ENCODE measurements around the gene NCK2.
"Not testable (repeated sequence)": the region's sequence is repeated elsewhere in the genome, so short reads cannot be mapped to it uniquely, and the experiment has no call there.

NCK2 gene

GRCh38 chr2:105756435-105756834 lies 11.7 kb downstream of the NCK2 start:
- Histone ChIP-seq H2BK120ac (ENCODE audit: low read depth, low read length) (no peak overlapping the region), H3K79me1 (replicated peaks; ENCODE audit: low read length, poor library complexity, severe bottlenecking) (peaks cover 40% of the 10 kb centered on the region), H2BK12ac (ENCODE audit: low read length in 2 of 2) (no peak overlapping the region), H2AFZ (ENCODE audit: low read depth, low read length) (no peak overlapping the region), H3K14ac (ENCODE audit: low read length in 2 of 2) (no peak overlapping the region), H2AK5ac (ENCODE audit: low read length, severe bottlenecking) (no peak overlapping the region), H3K4me3 (ENCODE audit: insufficient read depth in 1 of 2, low read depth in 1 of 2, low read length in 2 of 2) (no peak overlapping the region), H3K9ac (ENCODE audit: low read length) (no peak overlapping the region), H3K4me1 (ENCODE audit: control insufficient read depth, insufficient read depth, low read depth, low read length) (peaks cover 6% of the 10 kb centered on the region), H4K8ac (ENCODE audit: low read length) (no peak overlapping the region), H2BK5ac (ENCODE audit: low read depth, low read length, poor library complexity, severe bottlenecking) (no peak overlapping the region), H3K9me3 (ENCODE audit: control insufficient read depth, low read length) (no peaks in the 10 kb centered on the region), H3K27me3 (ENCODE audit: control insufficient read depth in 1 of 2, insufficient read depth in 1 of 2, low read length in 2 of 2) (no peaks in the 10 kb centered on the region), H3K27ac (ENCODE audit: low read length, poor library complexity, severe bottlenecking) (no peak overlapping the region), H3K23ac (ENCODE audit: low read length in 2 of 2) (no peak overlapping the region), H4K91ac (ENCODE audit: low read length) (no peak overlapping the region), H3K18ac (ENCODE audit: low read depth in 1 of 2, low read length in 2 of 2) (no peak overlapping the region), H3K36me3 (ENCODE audit: control insufficient read depth in 1 of 2, insufficient read depth in 2 of 2, low read depth in 1 of 2, low read length in 2 of 2) (peaks cover 0 to 4% of the 10 kb centered on the region in 2 experiments), H3K4ac (ENCODE audit: low read depth in 1 of 2, low read length in 2 of 2) (no peak overlapping the region), H2BK15ac (ENCODE audit: low read depth, poor library complexity, severe bottlenecking) (no peak overlapping the region), H3K4me2 (ENCODE audit: low read length, poor library complexity, severe bottlenecking) (no peak overlapping the region)
- DNase-seq = no peak
- WGBS = 99% methylated on average over 4 of the region's 4 CpGs

GRCh38 chr2:105756865-105757264 lies 12.2 kb downstream of the NCK2 start:
- H3K27me3 ChIP-seq (ENCODE audit: control insufficient read depth in 1 of 2, insufficient read depth in 1 of 2, low read length in 2 of 2); H3K4me3 ChIP-seq (ENCODE audit: insufficient read depth in 1 of 2, low read depth in 1 of 2, low read length in 2 of 2); H2BK5ac ChIP-seq (ENCODE audit: low read depth, low read length, poor library complexity, severe bottlenecking); H3K14ac ChIP-seq (ENCODE audit: low read length in 2 of 2); H2AK5ac ChIP-seq (ENCODE audit: low read length, severe bottlenecking); H2BK120ac ChIP-seq (ENCODE audit: low read depth, low read length); H2BK15ac ChIP-seq (ENCODE audit: low read depth, poor library complexity, severe bottlenecking); H3K18ac ChIP-seq (ENCODE audit: low read depth in 1 of 2, low read length in 2 of 2); H3K9me3 ChIP-seq (ENCODE audit: control insufficient read depth, low read length); H3K23ac ChIP-seq (ENCODE audit: low read length in 2 of 2); H2AFZ ChIP-seq (ENCODE audit: low read depth, low read length); H3K4me1 ChIP-seq (ENCODE audit: control insufficient read depth, insufficient read depth, low read depth, low read length); H4K91ac ChIP-seq (ENCODE audit: low read length); H4K8ac ChIP-seq (ENCODE audit: low read length); H3K9ac ChIP-seq (ENCODE audit: low read length); H3K4me2 ChIP-seq (ENCODE audit: low read length, poor library complexity, severe bottlenecking); DNase-seq; H3K36me3 ChIP-seq (ENCODE audit: control insufficient read depth in 1 of 2, insufficient read depth in 2 of 2, low read depth in 1 of 2, low read length in 2 of 2); H3K4ac ChIP-seq (ENCODE audit: low read depth in 1 of 2, low read length in 2 of 2); H2BK12ac ChIP-seq (ENCODE audit: low read length in 2 of 2); H3K27ac ChIP-seq (ENCODE audit: low read length, poor library complexity, severe bottlenecking): not testable (repeated sequence)
- WGBS = 95% methylated on average over 6 of the region's 10 CpGs
- peaks cover 37% of the 10 kb centered on the region for H3K79me1 ChIP-seq (replicated peaks; ENCODE audit: low read length, poor library complexity, severe bottlenecking)

GRCh38 chr2:105757433-105757832 lies 12.7 kb downstream of the NCK2 start:
- Histone ChIP-seq H2BK12ac (ENCODE audit: low read length in 2 of 2) (no peak overlapping the region), H3K36me3 (ENCODE audit: control insufficient read depth in 1 of 2, insufficient read depth in 2 of 2, low read depth in 1 of 2, low read length in 2 of 2) (peaks cover 0 to 4% of the 10 kb centered on the region in 2 experiments), H2BK5ac (ENCODE audit: low read depth, low read length, poor library complexity, severe bottlenecking) (no peak overlapping the region), H3K4me2 (ENCODE audit: low read length, poor library complexity, severe bottlenecking) (no peak overlapping the region), H2BK15ac (ENCODE audit: low read depth, poor library complexity, severe bottlenecking) (no peak overlapping the region), H3K23ac (ENCODE audit: low read length in 2 of 2) (no peak overlapping the region), H2BK120ac (ENCODE audit: low read depth, low read length) (no peak overlapping the region), H3K18ac (ENCODE audit: low read depth in 1 of 2, low read length in 2 of 2) (no peak overlapping the region), H3K4me3 (ENCODE audit: insufficient read depth in 1 of 2, low read depth in 1 of 2, low read length in 2 of 2) (no peak overlapping the region), H3K14ac (ENCODE audit: low read length in 2 of 2) (no peak overlapping the region), H3K27ac (ENCODE audit: low read length, poor library complexity, severe bottlenecking) (no peak overlapping the region), H3K9me3 (ENCODE audit: control insufficient read depth, low read length) (no peaks in the 10 kb centered on the region), H3K27me3 (ENCODE audit: control insufficient read depth in 1 of 2, insufficient read depth in 1 of 2, low read length in 2 of 2) (no peaks in the 10 kb centered on the region), H2AK5ac (ENCODE audit: low read length, severe bottlenecking) (no peak overlapping the region), H3K4ac (ENCODE audit: low read depth in 1 of 2, low read length in 2 of 2) (no peak overlapping the region), H3K9ac (ENCODE audit: low read length) (no peak overlapping the region), H2AFZ (ENCODE audit: low read depth, low read length) (no peak overlapping the region), H4K8ac (ENCODE audit: low read length) (no peak overlapping the region), H4K91ac (ENCODE audit: low read length) (peak overlapping the region; percentile 66), H3K79me1 (replicated peaks; ENCODE audit: low read length, poor library complexity, severe bottlenecking) (peaks cover 37% of the 10 kb centered on the region), H3K4me1 (ENCODE audit: control insufficient read depth, insufficient read depth, low read depth, low read length) (peaks cover 11% of the 10 kb centered on the region)
- no peak for DNase-seq
- 100% methylated on average over 4 of the region's 4 CpGs for WGBS

DNA sequence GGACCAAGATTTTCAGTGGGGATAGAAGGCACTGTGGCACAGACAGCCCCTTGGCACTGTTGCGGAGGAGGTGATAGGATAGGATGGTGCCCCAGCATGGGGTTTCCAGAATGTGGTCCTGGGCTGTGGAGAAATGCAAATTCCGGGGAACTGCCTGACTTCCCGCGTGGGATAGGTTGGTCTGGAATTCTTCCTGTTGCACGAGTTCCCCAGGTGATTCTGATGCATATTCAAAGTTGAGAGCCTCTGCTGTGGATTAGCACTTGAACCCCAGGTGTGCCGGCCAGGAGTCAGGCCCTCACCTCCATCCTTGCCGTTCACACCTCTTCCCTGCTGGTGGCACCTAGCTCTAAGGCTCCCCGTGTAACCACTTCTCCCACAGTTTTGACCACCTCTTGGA lies 15.5 kb downstream of the NCK2 start:
- Histone ChIP-seq H3K4me3 (ENCODE audit: insufficient read depth in 1 of 2, low read depth in 1 of 2, low read length in 2 of 2) (no peak overlapping the region), H2BK15ac (ENCODE audit: low read depth, poor library complexity, severe bottlenecking) (no peak overlapping the region), H3K36me3 (ENCODE audit: control insufficient read depth in 1 of 2, insufficient read depth in 2 of 2, low read depth in 1 of 2, low read length in 2 of 2) (peaks cover 0 to 2% of the 10 kb centered on the region in 2 experiments), H3K23ac (ENCODE audit: low read length in 2 of 2) (no peak overlapping the region), H3K27ac (ENCODE audit: low read length, poor library complexity, severe bottlenecking) (no peak overlapping the region), H2BK120ac (ENCODE audit: low read depth, low read length) (no peak overlapping the region), H2BK5ac (ENCODE audit: low read depth, low read length, poor library complexity, severe bottlenecking) (no peak overlapping the region), H3K27me3 (ENCODE audit: control insufficient read depth in 1 of 2, insufficient read depth in 1 of 2, low read length in 2 of 2) (no peaks in the 10 kb centered on the region), H4K8ac (ENCODE audit: low read length) (no peak overlapping the region), H3K9ac (ENCODE audit: low read length) (no peak overlapping the region), H3K4ac (ENCODE audit: low read depth in 1 of 2, low read length in 2 of 2) (no peak overlapping the region), H3K9me3 (ENCODE audit: control insufficient read depth, low read length) (no peaks in the 10 kb centered on the region), H2AK5ac (ENCODE audit: low read length, severe bottlenecking) (no peak overlapping the region), H3K79me1 (replicated peaks; ENCODE audit: low read length, poor library complexity, severe bottlenecking) (peaks cover 28% of the 10 kb centered on the region), H3K18ac (ENCODE audit: low read depth in 1 of 2, low read length in 2 of 2) (no peak overlapping the region), H2AFZ (ENCODE audit: low read depth, low read length) (no peak overlapping the region), H3K4me2 (ENCODE audit: low read length, poor library complexity, severe bottlenecking) (no peak overlapping the region), H2BK12ac (ENCODE audit: low read length in 2 of 2) (no peak overlapping the region), H3K14ac (ENCODE audit: low read length in 2 of 2) (no peak overlapping the region), H3K4me1 (ENCODE audit: control insufficient read depth, insufficient read depth, low read depth, low read length) (peaks cover 18% of the 10 kb centered on the region), H4K91ac (ENCODE audit: low read length) (no peak overlapping the region)
- DNase-seq = no peak
- WGBS = 83% methylated on average over 8 of the region's 8 CpGs

All from mesenchymal stem cell (in vitro differentiated cells and primary cell).